Gastroesophageal sphincter (tissue), 3 donors: Measurements from ENCODE around the gene VPS13A.

ENCODE experiments used
- CTCF ChIP-seq, 4 experiments: fragments of 200-600 bp in 2 of 4; fragments of 450-650 bp in 2 of 4; sonication (generic) in 1 of 4; IDR thresholded peaks; one replicate each; pipeline ENCODE4 v1.5.1; 2017 to 2019; ENCODE audit warnings: antibody characterized with exemption in 4 of 4, mild to moderate bottlenecking in 2 of 4, moderate library complexity in 2 of 4
- POLR2A ChIP-seq, 2 donors: fragments of 450-650 bp; IDR thresholded peaks; one replicate each; pipeline ENCODE4 v1.6.1; 2017; ENCODE audit warnings: antibody characterized with exemption in 2 of 2, mild to moderate bottlenecking in 2 of 2, moderate library complexity in 1 of 2

- TF ChIP-seq CTCF (IDR thresholded peaks at IDR 0.05) (no peak), POLR2A (IDR thresholded peaks at IDR 0.05) (no peak)
Measured at GRCh38 chr9:77251050-77251449, 73.7 kb downstream of the VPS13A start.
